ENCODE data around the gene TAF7. TPM values are rescaled to one million over a fixed set of nuclear protein-coding genes. Genes with fewer than 3 reads are reported as not detected.

The TAF7 gene
- total RNA-seq, 4 donors from 2014 or later, result 41.1 to 77.9 (median 50.1) TPM

DNA sequence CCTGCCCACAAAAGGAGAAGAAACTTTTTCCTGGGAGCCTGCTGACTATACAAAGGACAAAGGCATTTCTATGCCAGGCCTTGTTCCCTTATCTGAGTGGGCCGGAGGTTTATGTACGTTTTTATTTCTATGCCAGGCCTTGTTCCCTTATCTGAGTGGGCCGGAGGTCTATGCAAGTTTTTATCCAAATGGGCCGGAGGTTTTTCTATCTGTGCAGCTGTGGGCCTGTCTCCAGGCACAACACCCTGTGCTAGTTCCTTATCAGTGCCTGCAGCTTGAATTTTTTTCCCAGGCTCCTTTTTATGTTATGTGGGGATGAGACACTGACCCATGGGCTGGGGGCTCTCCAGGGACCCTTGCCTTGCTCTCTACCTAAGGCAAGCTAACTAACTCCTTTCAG lies 22.2 kb downstream of the TAF7 start:
- TF ChIP-seq, protein P1, sequence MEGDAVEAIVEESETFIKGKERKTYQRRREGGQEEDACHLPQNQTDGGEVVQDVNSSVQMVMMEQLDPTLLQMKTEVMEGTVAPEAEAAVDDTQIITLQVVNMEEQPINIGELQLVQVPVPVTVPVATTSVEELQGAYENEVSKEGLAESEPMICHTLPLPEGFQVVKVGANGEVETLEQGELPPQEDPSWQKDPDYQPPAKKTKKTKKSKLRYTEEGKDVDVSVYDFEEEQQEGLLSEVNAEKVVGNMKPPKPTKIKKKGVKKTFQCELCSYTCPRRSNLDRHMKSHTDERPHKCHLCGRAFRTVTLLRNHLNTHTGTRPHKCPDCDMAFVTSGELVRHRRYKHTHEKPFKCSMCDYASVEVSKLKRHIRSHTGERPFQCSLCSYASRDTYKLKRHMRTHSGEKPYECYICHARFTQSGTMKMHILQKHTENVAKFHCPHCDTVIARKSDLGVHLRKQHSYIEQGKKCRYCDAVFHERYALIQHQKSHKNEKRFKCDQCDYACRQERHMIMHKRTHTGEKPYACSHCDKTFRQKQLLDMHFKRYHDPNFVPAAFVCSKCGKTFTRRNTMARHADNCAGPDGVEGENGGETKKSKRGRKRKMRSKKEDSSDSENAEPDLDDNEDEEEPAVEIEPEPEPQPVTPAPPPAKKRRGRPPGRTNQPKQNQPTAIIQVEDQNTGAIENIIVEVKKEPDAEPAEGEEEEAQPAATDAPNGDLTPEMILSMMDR (IDR thresholded peaks at IDR 0.05; ENCODE audit: low read depth), result no peak

DNA sequence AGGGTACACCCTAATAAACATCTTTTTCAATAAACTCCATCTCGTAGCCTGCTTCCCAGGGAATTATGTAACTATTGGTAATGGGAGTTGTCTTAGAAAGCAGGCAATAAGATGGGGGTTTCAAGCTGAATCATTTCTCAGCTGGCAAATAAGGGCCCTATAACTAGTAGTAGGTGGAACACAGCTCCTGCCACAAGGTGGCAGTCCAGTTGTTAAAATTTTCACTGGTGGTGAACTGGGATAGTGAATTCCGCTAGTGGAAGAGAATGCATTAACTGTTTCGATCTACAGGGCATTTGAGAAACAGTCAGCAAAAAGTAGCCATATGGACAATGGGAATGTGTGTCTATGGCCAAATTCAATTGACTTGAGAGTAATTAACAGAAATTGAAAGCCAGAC lies 47.7 kb downstream of the TAF7 start:
- TF ChIP-seq, protein P1 (IDR thresholded peaks at IDR 0.05; ENCODE audit: low read depth), result no peak

DNA sequence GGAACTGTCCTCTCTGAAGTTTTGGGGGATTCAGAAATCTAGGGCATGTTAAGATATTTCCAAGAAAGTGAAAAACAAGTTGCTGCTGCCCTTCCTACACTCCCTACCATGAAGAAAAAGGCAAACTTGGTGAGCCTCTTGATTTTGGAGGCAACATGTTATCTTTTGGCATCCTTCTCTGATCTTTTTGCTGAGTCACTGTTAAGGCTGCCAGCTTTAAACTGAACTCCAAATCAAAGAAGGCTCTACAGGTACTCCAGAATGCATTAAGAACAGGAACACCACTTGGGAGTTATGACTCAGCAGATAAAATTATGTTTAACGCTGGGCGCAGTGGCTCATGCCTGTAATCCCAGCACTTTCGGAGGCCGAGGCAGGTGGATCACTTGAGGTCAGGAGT lies 51.4 kb downstream of the TAF7 start:
- TF ChIP-seq, protein P1 (IDR thresholded peaks at IDR 0.05; ENCODE audit: low read depth), result no peak

Other genes starting within 250 kb of the TAF7 start
- gene PCDHB2, start 226.2 kb downstream of the TAF7 start, total RNA-seq, result 1 to 10 TPM; 1.8 to 3.2 (median 2.1) TPM
- 1 to 10 TPM in 3 of 4 donors, under 1 TPM in 1; 0.85 to 3.8 (median 2.4) TPM for gene PCDHB3, start 220.3 kb downstream of the TAF7 start, total RNA-seq
- 1 to 10 TPM; 2.0 to 7.0 (median 4.1) TPM for gene PCDHB4, start 199.0 kb downstream of the TAF7 start, total RNA-seq
- gene PCDHB5, start 185.6 kb downstream of the TAF7 start, total RNA-seq, result 1 to 10 TPM in 2 of 4 donors, under 1 TPM in 2; 0.33 to 3.4 (median 1.6) TPM
- 1 to 10 TPM in 1 of 4 donors, under 1 TPM in 2, not detected in 1; 0.85 to 1.3 (median 0.94) TPM for gene PCDHB6, start 170.7 kb downstream of the TAF7 start, total RNA-seq
- 1 to 10 TPM in 3 of 4 donors, under 1 TPM in 1; 0.49 to 1.5 (median 1.3) TPM for gene PCDHB7, start 148.1 kb downstream of the TAF7 start, total RNA-seq
- gene PCDHB8, start 143.0 kb downstream of the TAF7 start, total RNA-seq, result 1 to 10 TPM in 1 of 4 donors, under 1 TPM in 3; 0.38 to 1.1 (median 0.67) TPM
- gene PCDHB16, start 138.4 kb downstream of the TAF7 start, total RNA-seq, result 1 to 10 TPM; 2.2 to 4.9 (median 2.7) TPM
- 1 to 10 TPM; 1.0 to 2.4 (median 2.1) TPM for gene PCDHB9, start 133.6 kb downstream of the TAF7 start, total RNA-seq
- 1 to 10 TPM; 2.4 to 4.7 (median 2.4) TPM for gene PCDHB10, start 128.4 kb downstream of the TAF7 start, total RNA-seq
- gene PCDHB11, start 121.2 kb downstream of the TAF7 start, total RNA-seq, result 1 to 10 TPM; 1.4 to 3.5 (median 2.1) TPM
- gene PCDHB12, start 112.1 kb downstream of the TAF7 start, total RNA-seq, result 1 to 10 TPM; 1.0 to 3.1 (median 2.3) TPM
- gene PCDHB13, start 106.9 kb downstream of the TAF7 start, total RNA-seq, result 1 to 10 TPM; 1.9 to 3.8 (median 2.8) TPM
- gene PCDHB14, start 97.4 kb downstream of the TAF7 start, total RNA-seq, result 1 to 10 TPM; 1.8 to 3.8 (median 2.1) TPM
- 1 to 10 TPM in 2 of 4 donors, under 1 TPM in 2; 0.34 to 1.9 (median 0.96) TPM for gene PCDHB15, start 75.4 kb downstream of the TAF7 start, total RNA-seq
- gene SLC25A2, start 16.7 kb downstream of the TAF7 start, total RNA-seq, result 1 to 10 TPM in 2 of 4 donors, under 1 TPM in 2; 0.85 to 2.3 (median 1.0) TPM
- under 1 TPM; under 0.01 to 0.38 (median 0.33) TPM for gene PCDHGA1, start 9.7 kb upstream of the TAF7 start, total RNA-seq
- 1 to 10 TPM; 2.3 to 6.5 (median 2.6) TPM for gene PCDHGA2, start 18.0 kb upstream of the TAF7 start, total RNA-seq
- 1 to 10 TPM; 1.8 to 3.6 (median 2.4) TPM for gene PCDHGA3, start 23.0 kb upstream of the TAF7 start, total RNA-seq
- 1 to 10 TPM in 3 of 4 donors, under 1 TPM in 1; 0.75 to 2.3 (median 1.5) TPM for gene PCDHGB1, start 29.3 kb upstream of the TAF7 start, total RNA-seq
- gene PCDHGA4, start 34.2 kb upstream of the TAF7 start, total RNA-seq, result 1 to 10 TPM; 2.7 to 4.0 (median 3.5) TPM
- gene PCDHGB2, start 39.2 kb upstream of the TAF7 start, total RNA-seq, result 1 to 10 TPM; 2.1 to 5.3 (median 3.8) TPM
- gene PCDHGA5, start 43.4 kb upstream of the TAF7 start, total RNA-seq, result 1 to 10 TPM; 2.7 to 5.8 (median 3.3) TPM
- gene PCDHGB3, start 49.5 kb upstream of the TAF7 start, total RNA-seq, result 1 to 10 TPM; 1.5 to 4.4 (median 1.9) TPM
- 1 to 10 TPM; 3.1 to 6.2 (median 3.4) TPM for gene PCDHGA6, start 53.1 kb upstream of the TAF7 start, total RNA-seq
- gene PCDHGA7, start 62.0 kb upstream of the TAF7 start, total RNA-seq, result 1 to 10 TPM; 1.8 to 5.1 (median 3.7) TPM
- 1 to 10 TPM; 2.3 to 4.1 (median 3.1) TPM for gene PCDHGB4, start 66.9 kb upstream of the TAF7 start, total RNA-seq
- 1 to 10 TPM; 1.5 to 2.8 (median 1.5) TPM for gene PCDHGA8, start 71.8 kb upstream of the TAF7 start, total RNA-seq
- 1 to 10 TPM; 5.3 to 7.0 (median 6.7) TPM for gene PCDHGB5, start 77.2 kb upstream of the TAF7 start, total RNA-seq
- gene PCDHGA9, start 82.0 kb upstream of the TAF7 start, total RNA-seq, result 1 to 10 TPM; 4.1 to 8.3 (median 5.6) TPM
- 1 to 10 TPM; 4.6 to 7.7 (median 5.8) TPM for gene PCDHGB6, start 87.2 kb upstream of the TAF7 start, total RNA-seq
- gene PCDHGA10, start 92.2 kb upstream of the TAF7 start, total RNA-seq, result 1 to 10 TPM; 4.4 to 6.0 (median 4.6) TPM
- gene PCDHGB7, start 96.9 kb upstream of the TAF7 start, total RNA-seq, result 10 to 100 TPM in 1 of 4 donors, 1 to 10 TPM in 3; 7.2 to 10.4 (median 8.2) TPM
- 1 to 10 TPM; 3.4 to 6.2 (median 4.2) TPM for gene PCDHGA11, start 100.3 kb upstream of the TAF7 start, total RNA-seq
- gene PCDHGA12, start 109.7 kb upstream of the TAF7 start, total RNA-seq, result 1 to 10 TPM; 3.8 to 9.2 (median 5.7) TPM
- 10 to 100 TPM; 16.5 to 35.4 (median 30.4) TPM for gene PCDHGC3, start 155.2 kb upstream of the TAF7 start, total RNA-seq
- 10 to 100 TPM in 1 of 4 donors, 1 to 10 TPM in 3; 1.0 to 10.9 (median 1.9) TPM for gene PCDHGC4, start 164.2 kb upstream of the TAF7 start, total RNA-seq
- gene PCDHGC5, start 168.3 kb upstream of the TAF7 start, total RNA-seq, result 1 to 10 TPM in 2 of 4 donors, under 1 TPM in 2; 0.82 to 1.8 (median 1.2) TPM

All from subcutaneous adipose tissue (tissue), 4 donors.